ENCODE measurements around the gene CDKN1A. TPM values are rescaled to one million over a fixed set of nuclear protein-coding genes. Genes with fewer than 3 reads are reported as not detected.

Gene CDKN1A
- total RNA-seq, 1 experiment from 2014 or later, result 0.28 TPM

DNA sequence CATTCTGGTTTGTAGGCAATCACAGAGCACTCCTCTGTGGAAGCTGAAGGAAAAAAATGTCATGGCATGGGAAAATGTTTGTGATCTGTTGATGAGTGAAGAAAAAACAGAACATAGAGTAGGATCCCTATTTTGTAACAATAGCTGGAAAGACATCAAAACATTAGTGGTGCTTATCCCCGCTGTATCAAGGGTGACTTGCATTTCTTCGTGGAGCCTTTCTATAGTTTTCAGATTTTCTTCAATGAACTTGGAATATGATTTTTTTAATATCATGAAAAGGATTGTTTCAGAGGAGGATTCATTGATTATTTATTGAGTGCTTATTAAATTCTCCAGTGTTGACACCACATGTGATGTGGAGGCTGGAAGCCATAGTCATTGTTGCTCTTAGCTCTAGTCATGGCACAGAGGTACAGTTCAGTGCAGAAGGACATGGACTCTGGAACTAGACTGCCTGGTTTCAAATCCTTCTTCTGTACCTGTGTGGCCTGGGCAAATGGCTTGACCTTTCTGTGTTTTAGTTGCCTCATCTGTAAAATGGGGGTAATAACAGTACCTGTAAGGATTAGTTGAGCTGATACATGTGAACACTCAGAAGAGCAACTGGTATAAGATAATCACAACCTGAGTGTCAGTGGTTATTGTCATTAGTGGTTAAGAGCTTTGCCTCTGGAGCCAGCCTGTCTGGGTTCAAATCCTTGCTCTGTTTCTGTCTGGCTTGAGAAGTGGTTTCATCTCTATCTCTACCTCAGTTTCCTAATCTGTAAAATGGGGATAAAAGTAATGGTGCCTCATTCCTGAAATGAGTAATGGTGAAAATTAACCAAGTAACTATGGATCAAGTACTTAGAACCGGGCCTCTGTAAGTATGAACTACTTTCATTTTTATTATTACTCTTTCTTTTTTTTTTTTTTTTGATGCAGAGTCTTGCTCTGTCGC, 14.7 kb upstream of the CDKN1A start:
- Histone ChIP-seq H3K27me3 (ENCODE audit: control insufficient read depth, insufficient read depth, low read length) (no peaks in the 10 kb centered on the region), H3K4me3 (ENCODE audit: insufficient read depth, low read depth, low read length) (no peak overlapping the region), H3K36me3 (replicated peaks; ENCODE audit: control insufficient read depth, insufficient read depth, low read length) (no peaks in the 10 kb centered on the region)
- no peak for DNase-seq

DNA sequence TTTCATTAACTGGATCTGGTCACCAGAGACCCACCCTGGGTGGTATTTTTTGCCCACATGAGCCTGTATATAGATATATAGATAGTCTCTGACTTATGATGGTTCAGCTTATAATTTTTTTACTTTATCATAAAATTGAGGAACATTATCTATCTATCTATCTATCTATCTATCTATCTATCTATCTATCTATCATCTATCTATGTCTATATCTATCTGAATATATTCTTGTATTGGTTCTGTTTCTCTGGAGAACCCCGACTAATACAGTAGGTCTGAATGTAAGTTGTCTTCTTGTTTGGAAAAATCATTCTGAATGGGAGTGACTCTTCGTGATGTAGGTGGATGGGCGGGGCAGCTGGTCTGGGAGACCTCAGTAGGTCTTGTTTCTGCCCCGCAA, 13.3 kb upstream of the CDKN1A start:
- Histone ChIP-seq H3K27me3 (ENCODE audit: control insufficient read depth, insufficient read depth, low read length) (no peaks in the 10 kb centered on the region), H3K4me3 (ENCODE audit: insufficient read depth, low read depth, low read length) (no peak overlapping the region), H3K36me3 (replicated peaks; ENCODE audit: control insufficient read depth, insufficient read depth, low read length) (no peaks in the 10 kb centered on the region)
- no peak for DNase-seq

DNA sequence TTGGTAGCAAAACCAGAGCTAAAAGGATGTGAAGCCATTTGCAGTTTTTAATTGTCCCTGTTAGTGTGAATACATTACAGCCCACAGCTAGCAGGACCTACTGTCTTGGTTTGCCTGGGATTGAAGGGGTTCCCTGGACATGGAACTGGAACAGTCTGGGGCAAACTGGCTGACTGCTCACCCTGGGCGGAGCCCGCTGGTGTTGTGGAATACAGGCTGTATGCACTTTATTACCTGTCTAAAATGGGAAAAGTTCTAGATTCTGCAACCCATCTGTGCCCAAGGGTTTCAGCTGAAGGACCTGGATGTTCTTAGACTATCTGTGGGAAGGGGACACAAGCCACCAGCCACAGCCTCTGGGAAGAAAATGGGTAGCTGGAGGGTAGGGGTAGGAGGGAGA, 12.2 kb upstream of the CDKN1A start:
- no peak overlapping the region for H3K4me3 ChIP-seq (ENCODE audit: insufficient read depth, low read depth, low read length)
- DNase-seq, result no peak
- H3K36me3 ChIP-seq (replicated peaks; ENCODE audit: control insufficient read depth, insufficient read depth, low read length), result no peaks in the 10 kb centered on the region
- H3K27me3 ChIP-seq (ENCODE audit: control insufficient read depth, insufficient read depth, low read length), result no peaks in the 10 kb centered on the region

DNA sequence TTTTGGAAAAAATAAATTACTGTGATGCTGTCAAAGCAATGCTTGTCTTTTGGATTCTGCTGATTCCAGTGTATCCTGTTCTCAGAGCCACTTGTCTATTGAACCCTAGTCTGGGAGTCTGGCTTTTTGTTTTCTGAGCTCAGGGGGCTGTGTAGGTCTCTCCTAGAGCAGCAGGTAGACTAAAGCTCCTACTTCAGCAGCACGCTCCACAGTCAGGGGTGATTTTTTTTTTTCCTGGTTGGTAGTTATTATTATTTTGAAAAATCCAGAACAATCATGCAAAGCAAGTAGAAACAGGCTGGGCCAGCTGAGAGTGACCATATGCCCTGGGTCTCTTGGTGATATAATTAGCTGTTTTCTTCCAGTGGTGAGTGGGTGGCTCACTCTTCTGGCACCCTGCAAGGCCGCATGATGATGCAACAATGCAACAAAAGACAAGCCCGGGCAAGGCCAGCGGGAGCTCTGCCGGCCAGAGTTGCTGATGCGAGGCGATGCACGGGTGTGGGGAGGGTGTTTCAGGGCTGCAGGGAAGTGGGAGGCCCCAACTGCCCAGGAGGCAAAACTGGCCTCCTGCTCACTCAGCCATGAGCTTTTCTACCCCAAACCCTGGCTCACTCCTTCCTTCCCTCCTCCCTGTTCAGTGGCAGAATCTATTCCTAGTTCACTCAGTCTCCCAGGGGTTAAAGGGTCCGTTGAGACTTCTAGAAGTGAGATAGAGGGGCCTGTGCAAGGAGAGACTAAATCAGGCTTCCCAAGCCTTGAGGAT, 11.5 kb upstream of the CDKN1A start:
- DNase-seq, result peak; percentile 77
- no peak overlapping the region for H3K4me3 ChIP-seq (ENCODE audit: insufficient read depth, low read depth, low read length)
- H3K27me3 ChIP-seq (ENCODE audit: control insufficient read depth, insufficient read depth, low read length), result no peaks in the 10 kb centered on the region
- H3K36me3 ChIP-seq (replicated peaks; ENCODE audit: control insufficient read depth, insufficient read depth, low read length), result no peaks in the 10 kb centered on the region

DNA sequence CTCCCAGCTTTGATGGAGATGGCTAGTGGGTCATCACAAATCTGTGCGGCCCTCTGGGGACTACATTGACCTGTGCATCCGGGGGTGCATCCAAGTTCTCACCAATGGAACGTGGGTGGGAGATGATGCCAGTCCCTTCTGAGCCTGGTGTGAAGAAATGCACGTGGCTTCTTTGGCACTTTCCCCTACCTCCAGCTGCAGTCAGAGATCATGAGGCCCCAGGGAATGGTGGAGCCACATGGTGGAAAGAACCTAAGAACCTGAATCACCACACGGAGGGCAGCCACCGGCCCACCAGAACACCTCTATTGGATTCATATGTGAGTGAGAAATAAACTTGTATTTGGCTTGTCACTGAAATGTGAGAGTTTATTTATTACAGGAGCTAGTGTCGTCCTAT, 9.9 kb upstream of the CDKN1A start:
- Histone ChIP-seq H3K36me3 (replicated peaks; ENCODE audit: control insufficient read depth, insufficient read depth, low read length) (no peaks in the 10 kb centered on the region), H3K4me3 (ENCODE audit: insufficient read depth, low read depth, low read length) (no peak overlapping the region), H3K27me3 (ENCODE audit: control insufficient read depth, insufficient read depth, low read length) (no peaks in the 10 kb centered on the region)
- no peak for DNase-seq

- Histone ChIP-seq H3K27me3 (ENCODE audit: control insufficient read depth, insufficient read depth, low read length) (no peaks in the 10 kb centered on the region), H3K36me3 (replicated peaks; ENCODE audit: control insufficient read depth, insufficient read depth, low read length) (no peaks in the 10 kb centered on the region), H3K4me3 (ENCODE audit: insufficient read depth, low read depth, low read length) (no peak overlapping the region)
- no peak for DNase-seq
These were observed 9.5 kb upstream of the CDKN1A start for GRCh38 chr6:36669002-36669401.

GRCh38 chr6:36670271-36670670, 8.2 kb upstream of the CDKN1A start:
- no peaks in the 10 kb centered on the region for H3K27me3 ChIP-seq (ENCODE audit: control insufficient read depth, insufficient read depth, low read length)
- H3K4me3 ChIP-seq (ENCODE audit: insufficient read depth, low read depth, low read length), result no peak overlapping the region
- H3K36me3 ChIP-seq (replicated peaks; ENCODE audit: control insufficient read depth, insufficient read depth, low read length), result no peaks in the 10 kb centered on the region
- DNase-seq, result no peak

GRCh38 chr6:36671687-36672375, 6.7 kb upstream of the CDKN1A start:
- Histone ChIP-seq H3K36me3 (replicated peaks; ENCODE audit: control insufficient read depth, insufficient read depth, low read length) (no peaks in the 10 kb centered on the region), H3K27me3 (ENCODE audit: control insufficient read depth, insufficient read depth, low read length) (no peaks in the 10 kb centered on the region), H3K4me3 (ENCODE audit: insufficient read depth, low read depth, low read length) (no peak overlapping the region)
- no peak for DNase-seq

- Histone ChIP-seq H3K36me3 (replicated peaks; ENCODE audit: control insufficient read depth, insufficient read depth, low read length) (no peaks in the 10 kb centered on the region), H3K27me3 (ENCODE audit: control insufficient read depth, insufficient read depth, low read length) (peaks cover 10% of the 10 kb centered on the region), H3K4me3 (ENCODE audit: insufficient read depth, low read depth, low read length) (no peak overlapping the region)
- DNase-seq, result no peak
These were observed 4.6 kb upstream of the CDKN1A start for GRCh38 chr6:36673882-36674281.

DNA sequence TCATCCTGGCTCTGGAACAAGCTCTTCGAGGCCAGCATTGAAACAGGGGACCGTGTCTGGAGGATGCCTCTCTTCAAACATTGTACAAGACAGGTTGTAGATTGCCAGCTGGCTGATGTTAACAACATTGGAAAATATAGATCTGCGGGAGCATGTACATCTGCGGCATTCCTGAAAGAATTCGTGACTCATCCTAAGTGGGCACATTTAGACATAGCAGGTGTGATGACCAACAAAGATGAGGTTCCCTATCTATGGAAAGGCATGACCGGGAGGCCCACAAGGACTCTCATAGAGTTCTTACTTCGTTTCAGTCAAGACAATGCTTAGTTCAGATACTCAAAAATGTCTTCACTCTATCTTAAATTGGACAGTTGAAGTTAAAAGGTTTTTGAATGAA, 3.6 kb upstream of the CDKN1A start:
- no peak for DNase-seq
- H3K27me3 ChIP-seq (ENCODE audit: control insufficient read depth, insufficient read depth, low read length), result peaks cover 20% of the 10 kb centered on the region
- no peaks in the 10 kb centered on the region for H3K36me3 ChIP-seq (replicated peaks; ENCODE audit: control insufficient read depth, insufficient read depth, low read length)
- H3K4me3 ChIP-seq (ENCODE audit: insufficient read depth, low read depth, low read length), result no peak overlapping the region

- no peak for DNase-seq
- no peaks in the 10 kb centered on the region; the same call in 1 of the 2 replicates for H3K36me3 ChIP-seq (replicated peaks; ENCODE audit: control insufficient read depth, insufficient read depth, low read length)
- H3K4me3 ChIP-seq (ENCODE audit: insufficient read depth, low read depth, low read length), result no peak overlapping the region
- H3K27me3 ChIP-seq (ENCODE audit: control insufficient read depth, insufficient read depth, low read length), result peaks cover 30% of the 10 kb centered on the region
These were observed 2.1 kb upstream of the CDKN1A start for GRCh38 chr6:36676141-36677058.

GRCh38 chr6:36677059-36677749, 1.3 kb upstream of the CDKN1A start:
- Histone ChIP-seq H3K4me3 (ENCODE audit: insufficient read depth, low read depth, low read length) (no peak overlapping the region), H3K27me3 (ENCODE audit: control insufficient read depth, insufficient read depth, low read length) (peaks cover 30% of the 10 kb centered on the region), H3K36me3 (replicated peaks; ENCODE audit: control insufficient read depth, insufficient read depth, low read length) (peaks cover 1% of the 10 kb centered on the region; the same call in 1 of the 2 replicates)
- DNase-seq, result no peak

GRCh38 chr6:36677753-36678487, 594 bp upstream of the CDKN1A start:
- peak overlapping the region; percentile 74; the same call in 1 of the 2 replicates for H3K4me3 ChIP-seq (ENCODE audit: insufficient read depth, low read depth, low read length)
- no peak for DNase-seq

More at GRCh38 chr6:36677753-36678487, 594 bp upstream of the CDKN1A start:
- peaks cover 4% of the 10 kb centered on the region for H3K36me3 ChIP-seq (replicated peaks; ENCODE audit: control insufficient read depth, insufficient read depth, low read length)
- H3K27me3 ChIP-seq (ENCODE audit: control insufficient read depth, insufficient read depth, low read length), result peaks cover 30% of the 10 kb centered on the region

All from H7 (cell line).